HG03135 (cell line): ENCODE measurements around the gene ARHGDIB.

ENCODE experiments used
- ATAC-seq: cut with Tn5 transposase; IDR thresholded peaks from one replicate; pipeline ENCODE4 v1.9.1; 2021; ENCODE audit warnings: mild to moderate bottlenecking, moderate library complexity; ENCODE audit not compliant: unreplicated experiment

ARHGDIB gene

DNA sequence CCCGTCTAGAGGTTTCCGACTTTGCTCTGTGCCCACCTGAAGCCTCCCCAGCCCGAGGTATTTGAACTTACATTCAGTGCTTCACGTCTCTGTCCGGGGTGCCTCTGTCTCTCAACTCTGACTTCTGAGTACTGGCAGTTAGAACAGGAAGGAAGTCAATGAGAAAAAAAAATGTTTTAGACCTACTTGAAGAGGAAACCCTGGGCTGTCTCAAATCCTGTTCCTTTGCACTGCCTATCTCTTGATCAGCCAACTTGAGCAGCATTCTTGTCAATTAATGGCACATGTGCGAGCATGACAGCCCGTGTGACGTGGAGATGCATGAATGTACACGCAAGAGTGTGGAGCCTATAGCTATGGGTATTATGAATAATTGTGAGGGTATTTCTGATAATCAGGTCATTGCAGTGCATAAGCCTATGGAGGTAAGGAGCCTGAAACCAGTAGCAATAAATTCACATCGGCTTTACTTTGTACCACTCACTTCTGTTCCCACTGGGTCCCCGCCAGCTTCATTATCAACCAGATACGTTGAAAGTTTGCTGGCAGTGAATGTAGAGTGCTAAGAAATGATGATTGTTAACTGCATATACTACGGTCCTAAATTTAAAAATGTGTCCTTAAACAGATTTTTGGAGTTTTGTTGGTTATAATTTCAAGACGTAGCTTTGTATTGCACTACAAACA is at the start of gene ARHGDIB:
Gene ARHGDIB, minus strand, starts transcription at position 136 of the 687 bp plus-strand sequence. CDS start 10,889 bp downstream, outside the sequence.
- ATAC-seq, result peak; percentile 68

DNA sequence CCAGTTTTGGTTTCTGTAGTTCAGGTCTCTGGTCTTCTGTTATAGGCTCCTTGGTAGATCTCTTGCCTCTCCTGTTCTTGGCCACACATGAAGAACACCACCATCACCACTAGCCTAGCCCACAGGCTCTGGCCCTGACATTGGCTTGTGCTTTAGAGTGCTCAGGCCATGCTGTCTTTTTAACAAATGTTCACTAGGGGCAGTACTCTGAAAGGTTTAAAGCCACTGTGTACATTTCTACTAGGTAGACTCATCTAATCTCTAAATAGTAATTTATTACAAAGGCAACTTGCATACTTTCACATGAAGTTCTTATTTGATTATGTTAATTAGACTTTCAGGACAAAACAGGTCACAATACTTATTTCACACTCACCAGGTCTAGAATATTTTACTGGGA is 49.8 kb upstream of the ARHGDIB start:
- no peak for ATAC-seq

DNA sequence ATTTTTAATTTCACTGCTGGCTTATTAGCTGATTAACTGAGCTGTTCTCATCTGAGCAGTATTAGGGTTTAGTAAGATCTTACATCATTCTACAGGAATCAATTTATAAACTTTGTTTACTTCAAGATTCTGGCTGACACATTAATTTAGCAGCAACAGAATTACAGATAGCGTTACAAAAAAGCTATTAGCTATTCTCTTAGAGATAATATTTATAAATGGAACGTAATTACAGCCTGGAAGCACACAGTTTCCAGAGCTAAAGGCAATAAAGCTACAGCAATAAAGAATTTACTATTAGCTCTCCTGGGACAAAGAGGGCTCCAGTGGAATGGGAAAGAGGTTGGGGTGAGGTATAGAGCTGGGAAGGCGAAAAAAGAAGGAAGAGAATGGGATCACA is 46.1 kb upstream of the ARHGDIB start:
- no peak for ATAC-seq

DNA sequence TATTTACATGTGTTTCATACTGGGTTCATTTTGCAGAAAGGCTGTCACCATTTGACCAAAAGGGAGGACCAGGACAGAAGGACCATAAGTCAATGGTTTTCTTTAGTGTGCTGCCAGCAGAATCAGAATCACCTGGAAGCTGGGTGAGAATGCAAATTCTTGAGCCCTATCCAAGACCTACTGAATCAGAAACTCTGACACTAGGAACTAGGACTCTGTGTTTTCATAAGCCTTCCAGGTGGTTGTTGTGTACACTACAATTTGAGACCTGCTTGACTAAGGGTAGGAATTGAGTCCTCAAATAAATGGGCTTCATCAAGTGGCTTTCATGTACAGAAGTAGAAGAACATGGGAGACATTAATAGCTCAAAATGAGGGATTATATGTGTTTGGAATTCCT is 43.7 kb upstream of the ARHGDIB start:
- no peak for ATAC-seq

DNA sequence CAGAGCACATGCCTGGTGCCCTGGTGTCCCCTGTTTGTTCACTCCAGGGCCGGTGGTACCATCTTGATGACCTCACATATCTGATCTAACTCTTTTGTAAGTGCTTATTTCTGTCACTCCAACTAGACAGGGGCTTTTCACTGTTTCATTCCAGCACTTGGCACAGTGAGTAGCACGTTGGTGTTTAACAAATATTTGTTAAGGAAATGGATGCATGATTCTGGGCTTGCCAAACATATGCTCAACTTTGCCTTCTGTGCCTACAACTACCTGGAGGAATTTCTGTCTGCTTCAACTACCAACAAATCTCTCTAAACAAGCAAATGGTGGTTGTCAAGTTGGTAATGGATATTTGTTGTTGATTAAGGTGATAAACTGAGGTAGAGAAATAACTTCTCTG is 43.0 kb upstream of the ARHGDIB start:
- no peak for ATAC-seq

DNA sequence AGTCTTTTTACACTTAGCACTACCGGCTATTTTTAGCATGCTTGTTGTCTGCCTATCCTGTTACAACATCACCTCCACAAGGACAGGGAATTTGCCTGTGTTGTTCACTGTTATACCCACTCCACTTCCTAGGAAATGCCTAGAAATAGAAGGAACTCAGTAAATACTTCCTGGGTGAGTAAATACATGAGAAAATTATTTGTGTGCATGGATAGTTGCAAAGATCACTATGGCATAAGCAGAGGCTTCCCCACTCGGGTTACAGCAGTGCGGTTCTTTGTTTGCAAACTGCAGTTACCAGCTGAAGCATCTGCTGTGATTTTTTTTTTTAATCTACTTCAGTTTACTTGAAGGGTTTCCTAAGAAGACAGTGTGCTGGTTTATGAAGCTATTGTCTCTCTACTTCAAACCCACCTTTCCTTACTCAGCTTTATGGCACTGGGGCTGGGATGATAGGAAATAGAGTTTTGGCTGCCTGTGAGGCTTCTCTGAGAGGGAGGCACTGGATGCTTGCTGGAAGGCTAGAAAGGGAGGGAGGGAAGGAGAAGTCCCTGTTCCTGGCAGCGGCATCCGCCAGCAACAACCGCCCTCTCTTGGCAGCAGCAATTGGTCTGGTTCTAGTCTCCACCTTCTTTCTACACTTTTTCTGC is 40.5 kb upstream of the ARHGDIB start:
- no peak for ATAC-seq

DNA sequence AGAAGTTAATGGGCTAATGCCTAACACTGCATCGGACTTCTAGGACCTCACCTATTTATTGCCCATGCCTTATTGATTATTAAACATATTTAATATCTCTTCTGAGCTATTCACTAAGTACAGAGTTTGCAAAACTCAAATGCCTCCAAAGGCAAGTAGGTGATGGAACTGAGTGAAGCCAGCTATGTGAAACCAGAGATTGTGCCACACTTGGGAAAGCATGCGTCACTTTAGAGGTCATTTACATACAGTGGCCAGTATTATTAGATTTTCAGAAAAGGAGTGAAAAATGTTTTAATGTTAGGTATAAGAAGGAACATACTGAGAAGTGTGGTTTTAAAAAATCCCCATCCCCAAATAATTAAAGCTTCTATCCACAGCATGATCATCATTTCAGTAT is 39.2 kb upstream of the ARHGDIB start:
- no peak for ATAC-seq

DNA sequence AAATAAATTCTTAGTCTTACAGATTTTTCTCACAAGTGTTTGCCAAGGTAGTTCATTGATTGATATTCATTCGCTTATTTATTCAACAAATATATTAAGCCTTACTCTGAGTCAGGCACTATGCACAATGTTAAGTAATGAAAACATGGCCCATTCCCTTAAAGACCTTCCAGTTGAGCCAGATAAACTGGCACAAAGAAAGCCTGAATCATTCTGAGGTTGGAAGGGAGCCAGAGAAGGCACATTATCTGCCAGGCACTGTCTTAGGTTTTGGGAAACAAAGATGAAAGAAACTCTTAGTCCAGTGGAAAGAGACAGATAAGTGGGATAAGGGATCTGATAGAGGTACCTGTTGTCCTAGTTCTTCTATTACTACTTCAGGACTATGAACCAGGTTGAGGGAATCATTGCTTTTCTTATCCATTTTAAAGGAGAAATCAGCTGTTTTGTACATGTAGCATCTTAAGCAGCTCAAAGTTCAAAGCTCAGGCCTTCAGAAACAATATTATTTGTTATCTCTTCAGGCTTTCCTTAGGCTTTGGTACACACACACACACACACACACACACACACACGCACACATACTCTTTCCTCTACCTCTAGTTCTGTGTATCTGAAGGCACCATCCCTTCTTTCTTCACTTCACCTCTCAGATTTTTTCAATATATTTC is 38.4 kb upstream of the ARHGDIB start:
- ATAC-seq, result no peak

DNA sequence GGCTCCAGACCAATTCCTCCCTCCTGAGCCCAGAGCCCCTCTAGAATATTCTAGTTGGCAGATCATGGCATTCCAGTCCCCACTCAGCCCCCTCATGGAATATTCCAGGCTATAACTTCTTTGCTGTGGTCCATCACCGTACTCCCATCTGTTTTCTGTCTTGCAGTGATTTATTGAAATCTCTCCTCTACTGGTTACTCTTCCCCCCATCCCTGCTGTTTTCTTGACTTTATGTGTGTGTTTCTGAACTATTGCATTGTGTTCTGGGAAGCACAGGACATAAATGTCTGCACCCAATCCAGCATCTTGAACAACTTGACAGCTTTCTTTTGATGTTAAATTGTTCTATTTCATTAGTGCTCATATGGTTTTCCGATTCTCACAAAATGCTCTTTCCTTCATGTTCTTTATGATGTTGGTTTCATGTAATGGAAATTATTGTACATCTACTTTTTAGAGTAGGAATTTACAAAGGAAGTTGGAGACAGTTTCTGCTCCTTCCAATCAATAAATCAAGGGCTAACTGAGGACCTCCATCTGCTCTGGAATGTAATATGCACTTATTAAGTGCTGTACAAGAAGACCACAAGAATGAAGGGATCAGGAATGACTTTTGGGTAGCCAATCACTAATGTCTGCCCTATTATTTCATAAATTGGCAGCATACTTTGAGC is 37.8 kb upstream of the ARHGDIB start:
- no peak for ATAC-seq

DNA sequence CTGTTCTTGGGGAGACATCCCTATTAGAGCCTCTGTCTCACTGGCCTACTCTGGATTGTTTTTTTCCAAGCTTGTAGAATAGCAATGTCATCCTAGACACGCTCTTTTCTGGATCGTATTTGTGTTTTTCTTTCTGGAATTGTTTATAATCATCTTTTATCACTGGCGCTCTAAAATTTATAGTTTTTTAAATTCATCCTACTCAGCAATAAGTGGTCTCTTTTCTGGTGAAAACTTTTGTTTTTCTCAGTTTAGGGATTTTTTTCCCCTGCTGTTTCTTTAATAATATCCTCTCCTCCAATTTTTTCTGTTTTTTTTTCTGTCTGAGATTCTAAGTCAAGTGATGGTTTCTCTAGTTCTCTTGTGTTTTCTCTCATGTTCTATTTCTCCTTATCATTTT is 36.6 kb upstream of the ARHGDIB start:
- ATAC-seq, result no peak

DNA sequence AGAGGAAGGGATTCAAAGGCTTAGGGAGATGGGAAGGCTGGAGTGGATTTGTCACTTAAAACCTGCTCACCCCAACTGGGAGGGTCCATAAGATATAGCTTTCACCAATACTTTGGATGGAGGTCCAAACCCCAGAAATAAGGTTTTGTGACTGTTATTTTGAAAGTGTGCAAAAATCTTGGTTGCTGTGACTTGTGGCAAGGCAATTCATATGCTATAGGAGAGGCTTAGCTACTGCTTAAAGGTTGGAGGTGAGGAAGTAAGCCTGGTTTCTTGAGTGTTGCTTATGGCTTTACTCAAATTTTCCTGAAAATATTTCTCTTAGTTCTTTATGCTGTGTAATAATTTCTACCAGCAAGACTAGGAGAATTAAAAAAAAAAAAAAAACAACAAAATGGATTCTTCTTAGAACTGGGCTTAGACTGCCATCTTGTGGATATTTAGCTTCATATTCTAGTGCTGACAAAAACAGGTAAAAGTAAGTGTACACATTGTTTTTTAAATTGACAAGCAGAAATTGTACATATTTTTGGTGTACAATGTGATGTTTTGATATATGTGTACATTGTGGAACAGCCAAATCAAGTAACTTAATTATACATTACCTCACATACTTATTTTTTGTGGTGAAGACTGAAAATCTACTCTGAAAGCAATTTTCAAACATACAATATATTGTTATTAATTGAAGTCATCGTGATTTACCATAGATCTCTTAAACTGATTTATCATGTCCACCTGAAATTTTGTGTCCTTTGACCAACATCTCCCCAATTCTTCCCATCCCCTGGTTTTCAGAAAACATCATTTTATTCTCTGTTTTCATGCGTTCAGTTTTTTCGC is 34.4 kb upstream of the ARHGDIB start:
- no peak for ATAC-seq

DNA sequence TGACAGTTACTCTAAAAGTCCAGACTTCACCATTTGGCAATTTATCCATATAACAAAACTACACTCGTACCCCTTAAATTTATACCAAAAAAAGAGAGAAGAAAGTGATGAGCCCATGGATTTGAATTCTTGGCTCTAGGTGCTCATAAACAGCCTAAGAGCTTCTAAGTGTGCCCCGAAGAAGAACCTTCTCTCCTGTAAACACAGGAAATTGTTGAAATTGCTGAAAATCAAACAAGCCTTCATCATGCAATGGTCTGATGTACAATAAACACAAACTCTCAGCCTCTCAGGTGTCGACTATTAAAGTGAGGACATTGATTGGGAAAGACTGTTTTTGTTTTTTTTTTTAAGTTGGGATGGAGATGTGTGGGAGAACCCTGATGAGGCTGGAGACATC is 33.2 kb upstream of the ARHGDIB start:
- no peak for ATAC-seq

DNA sequence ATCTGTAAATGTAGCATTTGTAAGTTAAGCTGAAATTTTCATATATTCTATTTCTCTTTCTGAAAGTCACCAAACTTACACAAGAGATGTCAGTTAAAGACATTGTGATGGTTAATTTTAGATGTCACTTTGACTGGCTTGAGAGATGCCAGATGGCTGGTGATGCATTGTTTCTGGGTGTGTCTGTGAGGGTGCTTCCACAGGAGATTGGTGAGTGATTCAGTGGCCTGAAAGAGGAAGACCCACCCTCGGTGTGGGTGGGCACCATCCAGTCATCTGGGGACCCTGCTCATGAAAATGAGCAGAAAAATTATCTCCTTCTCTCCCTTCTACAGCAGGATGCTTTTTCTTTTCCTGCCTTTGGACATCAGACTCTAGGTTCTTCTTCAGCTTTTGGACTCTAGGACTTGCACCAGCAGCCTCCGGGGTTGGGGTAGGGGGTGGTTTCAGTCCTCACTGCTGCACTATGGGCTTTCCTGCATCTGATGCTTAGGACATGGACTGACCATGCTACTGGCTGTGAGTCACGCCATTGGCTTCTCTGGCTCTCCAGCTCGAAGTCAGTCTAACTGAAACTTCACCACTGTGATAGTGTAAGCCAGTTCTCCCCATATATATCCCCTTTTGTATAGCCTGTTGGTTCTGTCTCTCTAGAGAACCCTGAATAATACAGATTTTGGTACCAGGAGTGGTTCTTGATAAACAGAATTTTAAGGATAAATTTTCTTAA is 32.3 kb upstream of the ARHGDIB start:
- no peak for ATAC-seq

DNA sequence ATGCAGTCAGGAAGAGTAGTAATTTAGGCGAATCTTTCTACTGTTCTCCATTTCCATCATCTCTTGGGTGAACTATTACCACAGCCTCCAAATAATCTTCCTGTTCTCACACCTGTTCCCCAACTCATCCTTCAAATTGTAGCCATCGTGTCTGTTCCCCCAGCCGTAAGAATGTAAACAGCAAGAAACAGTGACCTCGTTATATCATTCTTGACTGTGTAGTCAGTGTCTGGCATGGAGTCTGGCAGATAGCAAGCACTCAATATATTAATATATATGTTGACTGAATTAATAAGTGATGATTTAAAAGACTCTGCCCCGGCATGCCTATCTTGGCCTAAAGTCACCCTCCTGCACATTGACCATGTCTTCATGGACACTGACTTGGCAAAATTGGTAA is 31.7 kb upstream of the ARHGDIB start:
- no peak for ATAC-seq

DNA sequence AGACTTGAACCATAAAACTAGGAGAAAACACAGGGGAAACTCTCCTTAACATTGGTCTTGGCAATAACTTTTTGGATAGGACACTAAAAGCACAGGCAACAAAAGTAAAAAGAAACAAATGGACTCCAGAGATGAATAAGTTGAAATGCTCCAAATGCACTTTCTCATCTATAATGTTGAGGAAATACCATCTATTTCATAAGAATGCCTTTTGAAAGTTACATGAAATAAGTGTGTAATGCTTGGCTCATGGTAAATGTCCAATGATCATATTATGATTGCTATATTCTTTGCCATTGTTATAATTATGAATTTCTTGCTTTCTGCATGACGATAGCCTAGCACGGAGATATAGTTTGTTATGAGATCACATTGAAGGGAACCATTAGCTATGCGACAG is 31.3 kb upstream of the ARHGDIB start:
- no peak for ATAC-seq

DNA sequence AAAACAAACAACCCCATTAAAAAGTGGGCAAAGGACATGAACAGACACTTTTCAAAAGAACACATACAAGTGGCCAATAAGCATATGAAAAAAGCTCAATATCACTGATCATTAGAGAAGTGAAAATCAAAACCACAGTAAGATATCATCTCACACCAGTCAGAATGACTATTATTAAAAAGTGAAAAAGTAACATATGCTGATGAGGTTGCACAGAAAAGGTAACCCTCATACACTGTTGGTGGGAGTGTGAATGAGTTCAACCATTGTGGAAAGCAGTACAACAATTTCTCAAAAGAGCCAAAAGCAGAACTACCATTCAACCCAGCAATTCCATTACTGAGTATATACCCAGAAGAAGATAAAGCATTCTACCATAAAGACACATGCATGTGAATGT is 29.7 kb upstream of the ARHGDIB start:
- no peak for ATAC-seq

DNA sequence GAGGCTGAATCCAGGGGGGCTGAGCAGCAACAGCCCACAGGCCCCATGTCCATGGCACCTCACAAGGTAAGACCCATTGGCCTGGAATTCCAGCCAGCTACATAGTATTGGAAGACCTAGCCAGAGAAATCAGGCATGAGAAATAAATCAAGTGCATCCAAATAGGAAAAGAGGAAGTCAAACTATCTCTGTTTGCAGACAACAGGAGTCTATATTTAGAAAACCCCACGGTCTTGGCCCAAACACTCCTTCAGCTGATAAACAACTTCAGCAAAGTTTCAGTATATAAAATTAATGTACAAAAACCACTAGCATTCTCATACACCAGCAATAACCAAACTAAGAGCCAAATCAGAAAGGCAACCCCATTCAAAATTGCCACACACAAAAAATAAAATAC is 28.4 kb upstream of the ARHGDIB start:
- ATAC-seq, result no peak

DNA sequence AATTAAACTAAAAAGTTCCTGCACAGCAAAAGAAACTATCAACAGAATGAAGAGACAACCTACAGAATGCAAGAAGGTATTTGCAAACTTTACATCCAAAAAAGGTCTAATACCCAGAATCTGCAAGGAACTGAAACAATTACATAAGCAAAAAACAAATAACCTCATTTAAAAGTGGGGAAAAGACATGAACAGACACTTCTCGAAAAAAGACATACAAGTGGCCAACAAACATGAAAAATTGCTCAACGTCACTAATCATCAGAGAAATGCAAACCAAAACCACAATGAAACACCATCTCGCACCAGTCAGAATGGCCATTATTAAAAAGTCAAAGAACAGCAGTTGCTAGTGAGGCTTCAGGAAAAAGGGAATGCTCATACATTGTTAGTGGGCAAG is 26.6 kb upstream of the ARHGDIB start:
- no peak for ATAC-seq

DNA sequence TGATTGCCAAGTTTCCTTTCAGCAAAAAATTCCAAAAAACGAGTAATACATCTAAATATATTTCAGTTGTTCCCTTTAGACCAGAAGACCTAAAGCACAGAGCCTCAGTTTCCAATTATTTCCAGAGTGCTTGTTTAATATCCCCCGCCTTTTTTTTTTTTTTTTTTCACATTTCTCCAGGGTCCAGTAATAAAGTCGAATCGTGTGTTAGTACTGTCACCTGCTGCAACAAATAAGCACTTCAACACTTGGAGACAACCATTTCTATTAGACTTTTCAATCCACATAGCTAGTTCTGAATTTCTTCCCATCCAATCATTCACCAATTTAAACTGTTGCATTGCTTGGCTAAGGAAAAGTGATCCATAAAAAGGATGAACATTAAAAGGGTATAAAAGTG is 25.0 kb upstream of the ARHGDIB start:
- no peak for ATAC-seq

DNA sequence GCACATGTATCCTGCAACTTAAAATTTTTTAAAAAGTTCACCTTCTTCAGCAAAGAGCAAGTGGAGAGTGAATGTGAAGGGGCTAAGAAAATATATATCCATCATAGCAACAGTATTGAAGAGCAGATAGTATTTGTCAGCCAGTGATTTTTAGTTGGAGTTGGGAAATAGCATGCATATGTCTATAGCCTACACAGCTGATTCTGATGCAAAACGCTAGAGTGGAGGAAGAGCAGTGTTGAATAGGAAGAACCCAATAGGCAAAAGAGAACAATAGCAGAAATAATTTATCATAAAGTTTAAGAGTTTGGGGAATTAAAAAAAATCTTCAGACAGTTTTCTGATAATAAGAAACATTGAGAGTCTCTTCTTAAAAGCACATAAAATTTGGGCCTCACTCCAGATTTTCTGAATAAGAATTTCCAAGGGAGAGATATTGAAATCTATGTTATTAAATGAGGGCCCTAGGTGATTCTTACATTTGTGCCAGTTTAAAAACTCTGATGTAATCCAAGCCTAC is 23.4 kb upstream of the ARHGDIB start:
- ATAC-seq, result no peak
